ENCODE data around the gene ST3GAL4. TPM values are rescaled to one million over a fixed set of nuclear protein-coding genes. Genes with fewer than 3 reads are reported as not detected.
A peak's percentile ranks its signal among the peaks of the same experiment; 100 is the strongest.

Gene ST3GAL4
- total RNA-seq, 1 experiment from 2014 or later, result 39.6 TPM

DNA sequence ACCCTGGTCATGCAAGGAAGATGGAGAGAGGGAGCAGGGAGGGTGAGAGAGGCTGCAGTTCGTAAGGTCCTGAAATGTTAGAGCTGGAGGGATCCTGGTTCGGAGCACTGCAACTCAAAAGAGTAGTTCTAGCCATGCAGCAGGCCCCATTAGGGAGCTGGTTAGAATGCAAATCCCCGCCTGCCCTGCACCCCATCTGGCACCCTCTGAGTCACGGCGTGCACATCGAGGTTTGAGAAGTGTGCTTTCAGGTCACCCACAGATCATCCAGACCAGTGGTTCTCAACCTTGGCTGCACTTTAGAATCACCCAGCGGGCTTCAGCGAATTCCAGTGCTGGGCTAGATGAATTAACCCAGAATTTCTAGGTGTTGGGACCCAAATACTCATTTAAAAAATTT, 48.2 kb downstream of the ST3GAL4 start:
- Histone ChIP-seq H3K9me3 (replicated peaks) (no peaks in the 10 kb centered on the region), H3K36me3 (no peaks in the 10 kb centered on the region; the same call in 1 of the 2 replicates), H3K27me3 (no peaks in the 10 kb centered on the region), H3K4me1 (no peaks in the 10 kb centered on the region), H3K4me3 (no peak overlapping the region), H3K27ac (no peak overlapping the region)
- no peak for DNase-seq

DNA sequence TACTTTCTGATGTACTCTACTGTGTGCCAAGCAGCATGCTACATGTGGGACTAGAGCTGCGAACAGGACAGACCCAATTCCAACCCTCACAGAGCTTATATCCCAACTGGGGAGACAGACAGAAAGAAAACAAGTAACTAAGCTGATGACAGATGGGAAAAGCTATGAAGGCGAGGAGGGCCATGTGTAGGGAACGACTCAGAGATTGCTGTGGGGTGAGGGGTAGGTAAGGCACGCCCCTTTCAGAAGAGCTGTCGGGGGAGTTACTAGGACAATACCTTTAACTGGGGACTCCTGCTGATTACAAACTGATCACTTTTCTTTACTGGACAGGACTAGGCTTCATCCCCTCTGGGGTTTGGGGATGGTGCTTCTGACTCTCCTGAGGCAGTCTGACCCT, 48.9 kb downstream of the ST3GAL4 start:
- Histone ChIP-seq H3K4me1 (no peaks in the 10 kb centered on the region), H3K4me3 (no peak overlapping the region), H3K27me3 (no peaks in the 10 kb centered on the region), H3K27ac (no peak overlapping the region), H3K9me3 (replicated peaks) (no peaks in the 10 kb centered on the region), H3K36me3 (no peaks in the 10 kb centered on the region; the same call in 1 of the 2 replicates)
- DNase-seq, result no peak

DNA sequence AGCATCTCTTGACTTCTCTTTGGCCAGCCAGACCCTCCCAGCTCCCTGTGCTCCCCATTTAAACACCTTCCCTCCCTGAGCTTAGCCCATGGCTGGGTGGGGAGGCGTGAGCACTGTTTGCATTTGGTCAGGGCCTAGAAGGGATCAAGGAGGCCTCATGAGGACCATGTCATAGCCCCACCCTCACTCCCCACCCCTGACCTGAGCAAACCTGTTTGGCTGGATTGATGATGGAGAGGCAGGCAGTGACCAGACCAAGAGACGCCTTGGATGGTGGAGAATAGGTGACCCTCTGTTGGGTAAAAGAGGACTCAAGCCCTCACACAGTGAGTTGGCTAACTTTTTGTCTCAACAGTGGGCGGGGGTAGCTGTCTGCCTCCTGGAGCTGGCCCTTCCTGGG, 49.9 kb downstream of the ST3GAL4 start:
- Histone ChIP-seq H3K36me3 (no peaks in the 10 kb centered on the region; the same call in 1 of the 2 replicates), H3K27me3 (no peaks in the 10 kb centered on the region), H3K27ac (no peak overlapping the region), H3K4me1 (no peaks in the 10 kb centered on the region), H3K9me3 (replicated peaks) (no peaks in the 10 kb centered on the region), H3K4me3 (no peak overlapping the region)
- DNase-seq, result no peak

GRCh38 chr11:126405906-126406305, 50.4 kb downstream of the ST3GAL4 start:
- Histone ChIP-seq H3K4me1 (no peaks in the 10 kb centered on the region), H3K36me3 (no peaks in the 10 kb centered on the region; the same call in 1 of the 2 replicates), H3K9me3 (replicated peaks) (no peaks in the 10 kb centered on the region), H3K27me3 (no peaks in the 10 kb centered on the region), H3K27ac (no peak overlapping the region), H3K4me3 (no peak overlapping the region)
- no peak for DNase-seq

DNA sequence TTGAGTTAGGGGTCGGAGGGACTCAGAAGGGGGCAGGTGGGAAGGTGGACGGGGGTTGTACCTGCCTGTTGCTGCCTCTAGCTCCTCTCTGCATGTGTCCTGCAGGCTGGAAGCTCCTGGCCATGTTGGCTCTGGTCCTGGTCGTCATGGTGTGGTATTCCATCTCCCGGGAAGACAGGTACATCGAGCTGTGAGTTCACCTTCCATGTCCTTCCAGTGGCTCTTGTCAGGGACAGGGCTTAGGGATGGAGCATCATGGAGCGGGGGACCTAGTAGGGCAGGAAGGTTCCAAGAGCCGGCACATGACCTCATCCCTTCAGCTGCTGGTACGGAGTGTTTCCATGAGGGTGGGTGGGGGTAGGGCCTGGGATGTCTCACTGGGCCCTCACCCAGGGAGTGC, 50.9 kb downstream of the ST3GAL4 start:
- Histone ChIP-seq H3K36me3 (no peaks in the 10 kb centered on the region; the same call in 1 of the 2 replicates), H3K9me3 (replicated peaks) (no peaks in the 10 kb centered on the region), H3K4me3 (no peak overlapping the region), H3K27me3 (no peaks in the 10 kb centered on the region), H3K4me1 (no peaks in the 10 kb centered on the region), H3K27ac (no peak overlapping the region)
- no peak for DNase-seq

- DNase-seq, result no peak
- H3K4me3 ChIP-seq, result no peak overlapping the region
- no peak overlapping the region for H3K27ac ChIP-seq
- no peaks in the 10 kb centered on the region; the same call in 1 of the 2 replicates for H3K36me3 ChIP-seq
- no peaks in the 10 kb centered on the region for H3K9me3 ChIP-seq (replicated peaks)
- no peaks in the 10 kb centered on the region for H3K27me3 ChIP-seq
- H3K4me1 ChIP-seq, result no peaks in the 10 kb centered on the region
Observed at GRCh38 chr11:126407101-126407521, 51.6 kb downstream of the ST3GAL4 start.

DNA sequence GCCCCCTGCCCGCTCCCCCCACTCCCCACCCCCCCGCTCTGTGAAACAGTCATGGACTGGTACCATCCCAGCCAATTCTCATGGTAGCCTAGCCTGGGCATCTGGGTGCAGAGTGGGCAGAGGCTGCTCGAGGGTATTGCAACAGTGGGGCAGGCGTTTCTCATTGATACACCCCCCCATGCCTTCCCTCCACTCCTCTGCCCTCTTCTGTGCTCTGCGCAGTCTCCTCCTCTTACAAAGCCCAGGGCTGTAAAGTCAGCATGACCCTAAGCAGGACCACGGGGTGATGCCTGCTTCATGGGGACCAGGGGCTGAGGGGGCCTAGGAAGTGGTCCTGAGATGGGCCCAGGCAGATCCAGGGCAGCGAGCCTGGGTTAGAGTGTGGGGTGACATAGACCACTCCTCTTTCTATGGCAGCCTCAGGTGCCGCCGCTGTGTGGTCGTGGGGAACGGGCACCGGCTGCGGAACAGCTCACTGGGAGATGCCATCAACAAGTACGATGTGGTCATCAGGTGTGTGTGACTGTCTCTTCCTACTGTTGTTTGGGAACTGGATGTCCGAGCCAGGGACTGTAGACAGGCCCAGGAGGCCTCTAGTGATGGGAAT, 52.3 kb downstream of the ST3GAL4 start:
- Histone ChIP-seq H3K9me3 (replicated peaks) (no peaks in the 10 kb centered on the region), H3K4me3 (no peak overlapping the region), H3K4me1 (no peaks in the 10 kb centered on the region), H3K27ac (no peak overlapping the region), H3K36me3 (peaks cover 3% of the 10 kb centered on the region; the same call in 1 of the 2 replicates), H3K27me3 (no peaks in the 10 kb centered on the region)
- no peak for DNase-seq

GRCh38 chr11:126408496-126408895, 53.0 kb downstream of the ST3GAL4 start:
- H3K27ac ChIP-seq, result no peak overlapping the region
- H3K27me3 ChIP-seq, result no peaks in the 10 kb centered on the region
- DNase-seq, result no peak
- H3K4me1 ChIP-seq, result no peaks in the 10 kb centered on the region
- H3K4me3 ChIP-seq, result no peak overlapping the region
- peaks cover 4% of the 10 kb centered on the region; the same call in 1 of the 2 replicates for H3K36me3 ChIP-seq
- H3K9me3 ChIP-seq (replicated peaks), result no peaks in the 10 kb centered on the region

GRCh38 chr11:126408901-126409619, 53.6 kb downstream of the ST3GAL4 start:
- H3K27ac ChIP-seq, result no peak overlapping the region
- no peaks in the 10 kb centered on the region for H3K27me3 ChIP-seq

GRCh38 chr11:126409620-126409985, 54.1 kb downstream of the ST3GAL4 start:
- no peak overlapping the region for H3K27ac ChIP-seq
- H3K27me3 ChIP-seq, result no peaks in the 10 kb centered on the region
- no peak for DNase-seq
- H3K4me1 ChIP-seq, result peaks cover under 1% of the 10 kb centered on the region; the same call in 1 of the 2 replicates
- peaks cover 4% of the 10 kb centered on the region; the same call in 1 of the 2 replicates for H3K36me3 ChIP-seq
- H3K9me3 ChIP-seq (replicated peaks), result no peaks in the 10 kb centered on the region
- no peak overlapping the region for H3K4me3 ChIP-seq

More at GRCh38 chr11:126408901-126409619, 53.6 kb downstream of the ST3GAL4 start:
- peak; percentile 35 to 60 for DNase-seq
- Histone ChIP-seq H3K9me3 (replicated peaks) (no peaks in the 10 kb centered on the region), H3K36me3 (peaks cover 4% of the 10 kb centered on the region; the same call in 1 of the 2 replicates), H3K4me3 (no peak overlapping the region), H3K4me1 (no peaks in the 10 kb centered on the region)

- peaks cover 4% of the 10 kb centered on the region; the same call in 1 of the 2 replicates for H3K36me3 ChIP-seq
- no peaks in the 10 kb centered on the region for H3K27me3 ChIP-seq
- no peak overlapping the region for H3K4me3 ChIP-seq
- no peak overlapping the region for H3K27ac ChIP-seq
- no peak for DNase-seq
- no peaks in the 10 kb centered on the region for H3K9me3 ChIP-seq (replicated peaks)
- H3K4me1 ChIP-seq, result peaks cover 9% of the 10 kb centered on the region
Observed at GRCh38 chr11:126410649-126411048, 55.2 kb downstream of the ST3GAL4 start.

DNA sequence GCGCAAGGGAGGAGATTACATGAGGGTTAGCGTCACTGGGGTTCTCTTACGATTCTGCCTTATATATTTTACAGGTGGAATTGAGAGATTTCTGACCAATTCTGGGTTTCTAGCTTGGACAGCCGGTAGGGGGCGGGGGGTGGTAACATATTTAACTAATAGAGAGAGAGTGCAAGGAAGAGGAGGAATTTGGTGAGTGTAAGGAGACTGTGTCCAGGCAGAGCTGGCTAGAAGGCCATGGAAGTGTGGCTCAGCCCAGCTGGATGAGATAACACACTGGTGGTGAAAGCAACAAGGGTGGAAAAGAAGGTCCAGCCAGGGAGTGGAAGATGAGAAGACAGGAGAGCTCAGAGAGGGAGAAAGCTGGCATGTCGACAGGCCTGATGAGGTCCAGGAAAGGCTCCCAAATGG, 56.5 kb downstream of the ST3GAL4 start:
- H3K27ac ChIP-seq, result no peak overlapping the region
- H3K36me3 ChIP-seq, result peaks cover 4% of the 10 kb centered on the region; the same call in 1 of the 2 replicates
- DNase-seq, result no peak
- H3K4me1 ChIP-seq, result peaks cover 9% of the 10 kb centered on the region
- H3K27me3 ChIP-seq, result no peaks in the 10 kb centered on the region
- H3K4me3 ChIP-seq, result no peak overlapping the region
- no peaks in the 10 kb centered on the region for H3K9me3 ChIP-seq (replicated peaks)

DNA sequence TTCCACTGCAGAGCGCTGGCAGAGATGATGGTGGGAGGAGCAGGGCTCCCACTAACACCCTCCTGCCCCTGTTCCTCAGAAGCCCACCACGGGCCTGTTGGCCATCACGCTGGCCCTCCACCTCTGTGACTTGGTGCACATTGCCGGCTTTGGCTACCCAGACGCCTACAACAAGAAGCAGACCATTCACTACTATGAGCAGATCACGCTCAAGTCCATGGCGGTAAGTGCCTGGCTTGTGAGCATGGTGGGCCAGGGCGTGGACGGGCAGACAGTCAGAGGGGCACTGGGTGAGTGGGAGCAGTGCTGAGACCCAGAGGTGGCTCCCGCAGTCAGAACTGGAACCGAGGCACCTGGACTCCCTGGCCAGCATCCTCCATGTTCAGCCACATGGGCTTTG, 57.9 kb downstream of the ST3GAL4 start:
- Histone ChIP-seq H3K4me3 (no peak overlapping the region), H3K4me1 (peaks cover 9% of the 10 kb centered on the region), H3K36me3 (0 out of 2 replicates have a peak, but pooled peaks cover 6% of the 10 kb centered on the region), H3K27ac (no peak overlapping the region), H3K9me3 (replicated peaks) (no peaks in the 10 kb centered on the region), H3K27me3 (no peaks in the 10 kb centered on the region)
- DNase-seq, result no peak

DNA sequence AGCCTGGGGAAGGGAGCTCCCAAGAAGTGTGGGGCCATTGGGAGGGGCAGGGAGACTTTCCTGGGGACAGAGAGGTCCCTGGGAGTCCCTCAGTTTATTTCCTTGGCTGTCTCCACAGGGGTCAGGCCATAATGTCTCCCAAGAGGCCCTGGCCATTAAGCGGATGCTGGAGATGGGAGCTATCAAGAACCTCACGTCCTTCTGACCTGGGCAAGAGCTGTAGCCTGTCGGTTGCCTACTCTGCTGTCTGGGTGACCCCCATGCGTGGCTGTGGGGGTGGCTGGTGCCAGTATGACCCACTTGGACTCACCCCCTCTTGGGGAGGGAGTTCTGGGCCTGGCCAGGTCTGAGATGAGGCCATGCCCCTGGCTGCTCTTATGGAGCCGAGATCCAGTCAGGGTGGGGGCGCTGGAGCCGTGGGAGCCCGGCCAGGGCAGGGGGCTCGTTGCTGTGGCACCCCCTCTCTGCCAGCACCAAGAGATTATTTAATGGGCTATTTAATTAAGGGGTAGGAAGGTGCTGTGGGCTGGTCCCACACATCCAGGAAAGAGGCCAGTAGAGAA, 58.4 kb downstream of the ST3GAL4 start:
- Histone ChIP-seq H3K4me3 (no peak overlapping the region), H3K27me3 (no peaks in the 10 kb centered on the region), H3K27ac (no peak overlapping the region), H3K9me3 (replicated peaks) (no peaks in the 10 kb centered on the region), H3K4me1 (peaks cover 9% of the 10 kb centered on the region), H3K36me3 (0 out of 2 replicates have a peak, but pooled peaks cover 6% of the 10 kb centered on the region)
- DNase-seq, result no peak

- Histone ChIP-seq H3K4me1 (peaks cover 9% of the 10 kb centered on the region), H3K4me3 (no peak overlapping the region), H3K27me3 (no peaks in the 10 kb centered on the region), H3K36me3 (0 out of 2 replicates have a peak, but pooled peaks cover 6% of the 10 kb centered on the region), H3K9me3 (replicated peaks) (no peaks in the 10 kb centered on the region), H3K27ac (peak overlapping the region; percentile 75)
- no peak for DNase-seq
Observed at GRCh38 chr11:126414615-126415014, 59.1 kb downstream of the ST3GAL4 start.

Data from SJCRH30 (cell line).